Thoracic aorta (tissue), 2 donors: ENCODE measurements around the gene ARVCF. TPM values are rescaled to one million over a fixed set of nuclear protein-coding genes. Genes with fewer than 3 reads are reported as not detected.

Experiments
- ATAC-seq: fragments of 150-250 bp; one replicate; pipeline ENCODE4 v1.8.0; 2017; ENCODE audit warnings: low read depth; ENCODE audit not compliant: insufficient number of reproducible peaks, low FRiP score
- DNase-seq: peaks from one replicate; pipeline ENCODE4 v3.0.0-alpha.2; 2020; ENCODE audit warnings: low spot score
- H3K27ac ChIP-seq, 2 donors: fragments of 200-600 bp; sonication (generic); 1 replicate in 1 of 2; 2 replicates in 1 of 2; pipeline ENCODE4 v1.5.1; 2016; ENCODE audit warnings: mild to moderate bottlenecking in 2 of 2, moderate library complexity in 2 of 2
- H3K27me3 ChIP-seq: fragments of 200-600 bp; sonication (generic); replicated peaks from 2 replicates; pipeline ENCODE4 v1.6.0; 2016; ENCODE audit warnings: mild to moderate bottlenecking; ENCODE audit not compliant: insufficient read depth
- H3K36me3 ChIP-seq: fragments of 200-600 bp; sonication (generic); one replicate; pipeline ENCODE4 v1.5.1; 2016
- H3K4me1 ChIP-seq, 2 donors: fragments of 200-600 bp; sonication (generic); 1 replicate in 1 of 2; 2 replicates in 1 of 2; pipeline versions ENCODE4 v1.5.1 to v1.6.0; 2016; ENCODE audit warnings: low read depth in 2 of 2, mild to moderate bottlenecking in 1 of 2; ENCODE audit not compliant: control insufficient read depth in 1 of 2
- H3K4me3 ChIP-seq: fragments of 200-600 bp; sonication (generic); 2 replicates; pipeline ENCODE4 v1.5.1; 2016; ENCODE audit warnings: mild to moderate bottlenecking
- H3K9me3 ChIP-seq: fragments of 200-600 bp; sonication (generic); 2 replicates; pipeline ENCODE4 v1.5.1; 2016
- total RNA-seq, 2 donors: library from RNA; depleted of rRNA; stranded (reverse); fragments of >200 nt; gene quantifications; one replicate each; pipeline versions ENCODE4 v1.1.0 to v1.2.3, GENCODE V29; 2016
- TF ChIP-seq, protein P1 (sequence below): fragments of 200-600 bp; sonication (generic); IDR thresholded peaks from one replicate; pipeline ENCODE4 v1.5.1; 2019; ENCODE audit warnings: antibody characterized with exemption

The ARVCF gene
- total RNA-seq, 2 donors from 2014 or later = 95.0 to 165 TPM

DNA sequence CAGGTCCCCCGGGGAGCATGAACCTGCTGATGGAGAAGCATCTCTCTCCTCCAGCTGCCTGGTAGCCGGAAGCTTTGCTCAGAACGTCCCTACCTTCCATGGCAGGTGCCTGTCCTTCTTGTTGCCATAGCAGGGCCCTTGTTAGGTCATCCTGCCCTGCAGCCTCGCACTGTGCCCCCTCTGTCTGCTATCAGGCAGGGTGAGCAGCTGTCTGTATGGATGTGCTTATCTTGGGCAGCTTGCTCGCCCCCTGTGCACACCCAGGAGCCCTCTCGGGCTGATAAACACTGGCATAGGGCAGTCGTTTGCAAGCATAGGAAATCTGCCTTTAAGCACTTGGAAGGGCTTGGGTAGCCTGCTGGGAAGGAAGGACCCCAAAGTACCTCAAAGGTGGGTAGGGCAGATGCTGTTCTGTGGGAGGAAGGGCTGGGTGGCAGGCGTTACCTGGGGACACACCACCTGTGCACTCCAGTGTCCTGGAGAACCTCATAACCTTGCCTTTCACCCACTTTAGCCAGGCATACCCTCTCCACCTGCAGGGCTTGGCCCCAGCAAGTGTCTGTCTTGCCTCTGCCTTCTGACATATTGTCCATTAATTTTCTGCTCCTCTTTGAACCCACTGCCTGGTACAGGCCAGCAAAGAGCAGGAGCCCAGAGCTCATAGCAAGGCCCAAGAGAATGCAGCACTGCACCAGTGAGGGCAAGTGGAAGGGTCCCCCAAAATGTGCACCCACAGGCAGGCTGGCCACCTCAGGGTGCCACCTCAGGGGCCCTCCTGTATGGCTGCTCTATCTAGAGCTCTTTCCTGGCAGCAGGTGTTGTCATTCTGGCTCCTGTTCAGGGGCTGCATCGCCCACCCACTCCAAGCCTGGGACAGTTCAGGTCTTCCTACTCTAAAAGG lies 83.0 kb downstream of the ARVCF start:
- DNase-seq = no peak
- TF ChIP-seq, protein P1, sequence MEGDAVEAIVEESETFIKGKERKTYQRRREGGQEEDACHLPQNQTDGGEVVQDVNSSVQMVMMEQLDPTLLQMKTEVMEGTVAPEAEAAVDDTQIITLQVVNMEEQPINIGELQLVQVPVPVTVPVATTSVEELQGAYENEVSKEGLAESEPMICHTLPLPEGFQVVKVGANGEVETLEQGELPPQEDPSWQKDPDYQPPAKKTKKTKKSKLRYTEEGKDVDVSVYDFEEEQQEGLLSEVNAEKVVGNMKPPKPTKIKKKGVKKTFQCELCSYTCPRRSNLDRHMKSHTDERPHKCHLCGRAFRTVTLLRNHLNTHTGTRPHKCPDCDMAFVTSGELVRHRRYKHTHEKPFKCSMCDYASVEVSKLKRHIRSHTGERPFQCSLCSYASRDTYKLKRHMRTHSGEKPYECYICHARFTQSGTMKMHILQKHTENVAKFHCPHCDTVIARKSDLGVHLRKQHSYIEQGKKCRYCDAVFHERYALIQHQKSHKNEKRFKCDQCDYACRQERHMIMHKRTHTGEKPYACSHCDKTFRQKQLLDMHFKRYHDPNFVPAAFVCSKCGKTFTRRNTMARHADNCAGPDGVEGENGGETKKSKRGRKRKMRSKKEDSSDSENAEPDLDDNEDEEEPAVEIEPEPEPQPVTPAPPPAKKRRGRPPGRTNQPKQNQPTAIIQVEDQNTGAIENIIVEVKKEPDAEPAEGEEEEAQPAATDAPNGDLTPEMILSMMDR = no peak
- no peak overlapping the region for H3K4me3 ChIP-seq
- H3K36me3 ChIP-seq = no peaks in the 10 kb centered on the region
- no peaks in the 10 kb centered on the region for H3K9me3 ChIP-seq
- no peaks in the 10 kb centered on the region for H3K4me1 ChIP-seq
- no peak for ATAC-seq
- no peak overlapping the region for H3K27ac ChIP-seq
- no peaks in the 10 kb centered on the region for H3K27me3 ChIP-seq

DNA sequence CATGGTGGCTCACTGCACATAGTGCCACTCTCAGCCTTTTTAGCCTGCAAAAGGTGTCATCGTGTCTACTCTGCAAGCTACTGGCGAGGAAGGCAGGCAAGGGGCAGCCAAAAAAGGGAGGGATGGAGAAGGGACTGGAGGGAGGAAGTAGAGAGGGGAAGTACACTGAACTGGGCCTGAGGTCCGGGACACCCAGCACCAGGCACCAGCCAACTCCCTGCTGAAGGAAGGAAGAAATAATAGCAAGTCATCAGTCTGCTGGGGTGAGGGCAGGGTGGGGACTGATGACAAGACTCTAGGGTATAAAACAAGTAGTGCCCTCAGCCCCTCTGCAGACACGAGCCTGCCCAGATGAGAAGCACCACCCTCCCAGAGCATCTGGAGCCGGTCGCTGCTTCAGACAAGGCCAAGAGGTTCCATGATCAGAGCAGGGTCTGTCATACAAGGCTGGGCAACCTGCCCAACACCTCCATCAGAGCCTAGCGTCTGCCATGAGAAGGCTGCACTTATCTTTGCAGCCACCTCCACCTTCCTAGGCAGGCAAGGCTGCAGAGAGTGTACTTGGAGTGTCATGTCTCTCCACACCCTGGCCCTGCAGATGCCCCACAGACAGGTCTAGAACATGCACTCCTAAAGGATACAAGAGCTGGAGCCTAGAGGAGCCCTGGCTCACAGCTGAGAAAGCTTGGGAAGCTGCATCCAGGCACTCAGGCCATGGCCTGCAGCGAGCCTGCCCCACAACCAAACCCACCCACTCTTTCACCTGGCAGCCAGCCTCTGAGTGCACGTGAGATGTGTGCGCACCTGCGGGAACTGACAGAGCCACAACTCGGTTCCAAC lies 84.0 kb downstream of the ARVCF start:
- no peak for DNase-seq

DNA sequence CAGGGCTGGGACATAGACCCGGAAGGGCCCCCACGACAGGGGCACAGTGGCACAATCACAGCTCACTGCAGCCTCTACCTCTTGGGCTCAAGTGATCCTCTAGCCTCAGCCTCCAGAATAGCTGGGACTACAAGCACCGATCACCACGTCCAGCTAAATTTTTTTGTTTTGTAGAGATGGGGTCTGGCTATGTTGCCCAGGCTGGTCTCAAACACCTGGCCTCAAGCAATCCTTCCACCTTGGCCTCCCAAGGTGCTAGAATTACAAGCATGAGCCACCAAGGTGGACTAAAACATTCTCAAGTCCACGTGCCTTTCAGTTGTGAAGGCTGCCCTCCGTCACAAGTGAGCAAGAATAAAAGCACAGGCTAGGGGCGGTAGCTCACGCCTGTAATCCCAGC lies 85.1 kb downstream of the ARVCF start:
- Histone ChIP-seq H3K4me3 (no peak overlapping the region), H3K27ac (no peak overlapping the region), H3K9me3 (no peaks in the 10 kb centered on the region), H3K27me3 (no peaks in the 10 kb centered on the region), H3K4me1 (no peaks in the 10 kb centered on the region), H3K36me3 (no peaks in the 10 kb centered on the region)
- ATAC-seq = no peak
- TF ChIP-seq, protein P1 = no peak
- no peak for DNase-seq

More for the DNA sequence above, 84.0 kb downstream of the ARVCF start:
- H3K27me3 ChIP-seq = no peaks in the 10 kb centered on the region
- no peaks in the 10 kb centered on the region for H3K36me3 ChIP-seq
- TF ChIP-seq, protein P1 = no peak
- no peak for ATAC-seq
- no peak overlapping the region for H3K27ac ChIP-seq
- H3K9me3 ChIP-seq = no peaks in the 10 kb centered on the region
- no peaks in the 10 kb centered on the region for H3K4me1 ChIP-seq
- no peak overlapping the region for H3K4me3 ChIP-seq

DNA sequence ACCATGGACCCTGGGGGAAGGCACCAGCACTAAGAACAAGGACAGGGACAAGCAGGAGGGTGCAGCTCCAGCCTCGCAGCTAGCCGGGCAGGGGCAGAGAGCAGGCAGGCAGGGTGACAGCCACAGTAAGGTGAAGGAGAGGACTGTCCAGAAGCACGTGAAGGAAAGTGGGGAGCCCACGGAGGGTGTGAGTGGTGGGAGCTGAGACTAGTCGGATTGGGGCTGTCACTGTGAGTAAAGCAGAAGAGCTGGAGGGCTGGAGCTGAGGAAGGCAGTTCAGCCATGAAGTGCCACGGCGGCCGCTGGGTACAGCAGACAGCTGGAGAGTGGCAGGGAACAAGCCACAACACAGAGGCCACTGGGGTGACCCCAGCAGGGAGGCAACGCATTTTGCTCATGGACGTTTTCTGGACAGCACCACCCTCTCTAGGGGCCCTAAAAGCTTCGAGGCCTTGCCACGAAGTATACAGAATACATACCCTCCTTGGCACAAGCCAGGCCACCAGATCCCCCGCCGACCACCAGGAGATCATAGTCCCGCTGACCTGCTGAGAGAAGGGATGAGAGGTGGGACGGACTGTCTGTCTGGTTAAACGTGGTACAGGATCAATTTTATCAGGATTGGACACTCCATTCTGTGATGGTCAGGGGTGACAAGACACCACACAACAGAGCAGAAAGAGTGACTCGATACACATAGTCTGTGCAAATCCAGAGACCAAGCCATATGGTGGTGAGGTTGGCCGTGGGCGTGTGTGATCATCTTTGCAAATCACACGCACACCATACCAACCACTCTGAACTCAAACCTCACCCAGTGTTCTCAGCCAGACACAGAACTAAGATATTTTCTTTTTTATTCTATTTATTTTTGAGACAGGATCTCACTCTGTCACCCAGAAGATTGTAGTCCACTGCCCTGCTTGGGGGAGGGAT lies 85.8 kb downstream of the ARVCF start:
- ATAC-seq (no peak), DNase-seq (no peak)
- H3K27ac ChIP-seq = no peak overlapping the region
- no peak overlapping the region for H3K4me3 ChIP-seq
- H3K4me1 ChIP-seq = no peaks in the 10 kb centered on the region
- no peaks in the 10 kb centered on the region for H3K27me3 ChIP-seq
- no peaks in the 10 kb centered on the region for H3K9me3 ChIP-seq
- TF ChIP-seq, protein P1 = no peak
- H3K36me3 ChIP-seq = no peaks in the 10 kb centered on the region
